ENCODE data around the gene HDAC4. TPM values are rescaled to one million over a fixed set of nuclear protein-coding genes. Genes with fewer than 3 reads are reported as not detected.

HDAC4 gene
- total RNA-seq, 6 donors from 2014 or later, result 16.1 to 108 (median 45.0) TPM

GRCh38 chr2:239443666-239444567 is 43.1 kb upstream of the HDAC4 start:
- H3K27ac ChIP-seq, result peak overlapping the region in 1 of 4 donors; percentile 61
- no peaks in the 10 kb centered on the region for H3K9me3 ChIP-seq
- ATAC-seq (ENCODE audit: low FRiP score in 2 of 2) (peak in 1 of 2 donors; percentile 42), DNase-seq (no peak)
- peaks cover 19 to 32% (median 27%) of the 10 kb centered on the region in 4 donors for H3K4me1 ChIP-seq
- 73 to 86% methylated on average over 13 to 14 of the region's 14 CpGs for WGBS, 2 donors
- TF ChIP-seq CTCF (IDR thresholded peaks at IDR 0.05) (no peak), POLR2AphosphoS5 (IDR thresholded peaks at IDR 0.05) (peak in 1 of 2 donors; percentile 33), EP300 (IDR thresholded peaks at IDR 0.05) (no peak), POLR2A (IDR thresholded peaks at IDR 0.05) (no peak)
- no peaks in the 10 kb centered on the region for H3K36me3 ChIP-seq
- no peak overlapping the region for H3K4me3 ChIP-seq
- no peaks in the 10 kb centered on the region for H3K27me3 ChIP-seq

GRCh38 chr2:239443102-239443620 is 42.3 kb upstream of the HDAC4 start:
- no peak for ATAC-seq (ENCODE audit: low FRiP score in 2 of 2)
- WGBS, 2 donors, result 95 to 96% methylated on average over 5 to 8 of the region's 8 CpGs
- H3K4me3 ChIP-seq, result no peak overlapping the region
- H3K4me1 ChIP-seq, result peaks cover 19 to 32% (median 27%) of the 10 kb centered on the region in 4 donors
- H3K36me3 ChIP-seq, result no peaks in the 10 kb centered on the region
- no peak for DNase-seq
- H3K9me3 ChIP-seq, result no peaks in the 10 kb centered on the region
- H3K27ac ChIP-seq, result no peak overlapping the region
- TF ChIP-seq EP300 (IDR thresholded peaks at IDR 0.05), result no peak
- TF ChIP-seq CTCF (IDR thresholded peaks at IDR 0.05), result no peak
- TF ChIP-seq POLR2A (IDR thresholded peaks at IDR 0.05), result no peak
- H3K27me3 ChIP-seq, result no peaks in the 10 kb centered on the region

GRCh38 chr2:239442192-239442591 is 41.4 kb upstream of the HDAC4 start:
- H3K4me3 ChIP-seq, result no peak overlapping the region
- 93 to 94% methylated on average over 7 of the region's 7 CpGs for WGBS, 2 donors
- TF ChIP-seq CTCF (IDR thresholded peaks at IDR 0.05) (no peak), POLR2AphosphoS5 (IDR thresholded peaks at IDR 0.05) (no peak), POLR2A (IDR thresholded peaks at IDR 0.05) (no peak), EP300 (IDR thresholded peaks at IDR 0.05) (no peak)
- H3K27me3 ChIP-seq, result no peaks in the 10 kb centered on the region
- H3K36me3 ChIP-seq, result no peaks in the 10 kb centered on the region
- H3K9me3 ChIP-seq, result no peaks in the 10 kb centered on the region
- peaks cover 19 to 32% (median 27%) of the 10 kb centered on the region in 4 donors for H3K4me1 ChIP-seq
- no peak for DNase-seq
- no peak overlapping the region for H3K27ac ChIP-seq
- ATAC-seq (ENCODE audit: low FRiP score in 2 of 2), result no peak

- Histone ChIP-seq H3K36me3 (no peaks in the 10 kb centered on the region), H3K9me3 (no peaks in the 10 kb centered on the region), H3K4me1 (peaks cover 19 to 32% (median 27%) of the 10 kb centered on the region in 4 donors), H3K27ac (no peak overlapping the region), H3K4me3 (no peak overlapping the region), H3K27me3 (no peaks in the 10 kb centered on the region)
- TF ChIP-seq POLR2AphosphoS5 (IDR thresholded peaks at IDR 0.05) (no peak), EP300 (IDR thresholded peaks at IDR 0.05) (no peak), CTCF (IDR thresholded peaks at IDR 0.05) (no peak), POLR2A (IDR thresholded peaks at IDR 0.05) (no peak)
- no peak for DNase-seq
- WGBS, 2 donors, result 54 to 57% methylated on average over 18 to 19 of the region's 19 CpGs
- no peak for ATAC-seq (ENCODE audit: low FRiP score in 2 of 2)
Observed at GRCh38 chr2:239441261-239442078, 40.6 kb upstream of the HDAC4 start.
